UCSD-AML1 (cell line): ENCODE results near the gene MYG1.

ENCODE experiments used
- DNase-seq: peaks from one replicate; lab custom pipeline; 2025; ENCODE audit not compliant: unreplicated experiment; lab: John Stamatoyannopoulos, UW

MYG1 gene

GRCh38 chr12:53299454-53300180 lies at the start of gene MYG1:
Gene MYG1 (plus strand): TSS chr12:53299695. CDS start chr12:53299738, 43 bp downstream.
- DNase-seq = peak; percentile 87

- peak; percentile 83 for DNase-seq
Observed at GRCh38 chr12:53251477-53252348, 47.8 kb upstream of the MYG1 start.

- DNase-seq = no peak
Observed at GRCh38 chr12:53252349-53252916, 47.1 kb upstream of the MYG1 start.

GRCh38 chr12:53253298-53253697 lies 46.2 kb upstream of the MYG1 start:
- no peak for DNase-seq

- no peak for DNase-seq
Observed at GRCh38 chr12:53254816-53255545, 44.5 kb upstream of the MYG1 start.

GRCh38 chr12:53255996-53256395 lies 43.5 kb upstream of the MYG1 start:
- DNase-seq = no peak

- peak; percentile 29 for DNase-seq
Observed at GRCh38 chr12:53258541-53259539, 40.7 kb upstream of the MYG1 start.

GRCh38 chr12:53259891-53260290 lies 39.6 kb upstream of the MYG1 start:
- no peak for DNase-seq

- no peak for DNase-seq
Observed at GRCh38 chr12:53265783-53266182, 33.7 kb upstream of the MYG1 start.

- DNase-seq = peak; percentile 40
Observed at GRCh38 chr12:53267306-53267998, 32.0 kb upstream of the MYG1 start.

- DNase-seq = peak; percentile 77
Observed at GRCh38 chr12:53267999-53268629, 31.4 kb upstream of the MYG1 start, which contains the start of gene ESPL1. Gene ESPL1 (plus strand): TSS chr12:53268299. CDS start chr12:53268767, 468 bp downstream.

GRCh38 chr12:53268630-53269562 lies 30.6 kb upstream of the MYG1 start:
- no peak for DNase-seq

- DNase-seq = no peak
Observed at GRCh38 chr12:53274445-53274844, 25.1 kb upstream of the MYG1 start.

- DNase-seq = no peak
Observed at GRCh38 chr12:53276511-53276910, 23.0 kb upstream of the MYG1 start.

GRCh38 chr12:53277981-53278380 lies 21.5 kb upstream of the MYG1 start:
- no peak for DNase-seq

GRCh38 chr12:53279283-53279869 lies 20.1 kb upstream of the MYG1 start:
- DNase-seq = no peak

- no peak for DNase-seq
Observed at GRCh38 chr12:53279888-53280498, 19.5 kb upstream of the MYG1 start.
